GM18858 (cell line): ENCODE measurements around the gene PTGDR2.

Source experiments
- ATAC-seq: cut with Tn5 transposase; IDR thresholded peaks from one replicate; pipeline ENCODE4 v1.9.1; 2021; ENCODE audit not compliant: unreplicated experiment

PTGDR2 gene

GRCh38 chr11:60858731-60859464 lies 3.1 kb upstream of the PTGDR2 start:
- ATAC-seq: no peak

DNA sequence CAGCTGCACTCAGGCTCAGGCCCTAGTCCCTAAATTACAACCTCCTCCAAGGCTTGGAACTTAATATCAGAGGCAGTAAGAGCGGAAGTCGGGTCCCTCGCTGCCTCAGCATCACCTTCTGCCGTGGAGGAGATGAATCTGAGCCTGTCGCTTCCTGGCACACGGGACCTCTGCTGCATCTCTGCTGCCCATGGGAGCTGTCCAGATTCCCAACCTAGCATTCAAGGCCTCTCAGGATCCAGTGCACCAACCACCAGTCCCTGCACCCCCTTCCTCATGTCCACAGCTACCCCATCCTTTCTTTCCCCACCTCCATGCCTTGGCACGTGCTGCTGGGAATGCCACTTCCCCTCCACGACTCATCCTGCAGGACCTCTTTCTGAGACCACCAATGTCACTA lies 2.5 kb upstream of the PTGDR2 start:
- ATAC-seq: no peak

GRCh38 chr11:60857378-60858232 lies 1.9 kb upstream of the PTGDR2 start:
- no peak for ATAC-seq

GRCh38 chr11:60854847-60855725 lies 664 bp downstream of the PTGDR2 start:
- ATAC-seq: no peak

- ATAC-seq: no peak
These were observed 1.5 kb downstream of the PTGDR2 start for GRCh38 chr11:60854140-60854846.

DNA sequence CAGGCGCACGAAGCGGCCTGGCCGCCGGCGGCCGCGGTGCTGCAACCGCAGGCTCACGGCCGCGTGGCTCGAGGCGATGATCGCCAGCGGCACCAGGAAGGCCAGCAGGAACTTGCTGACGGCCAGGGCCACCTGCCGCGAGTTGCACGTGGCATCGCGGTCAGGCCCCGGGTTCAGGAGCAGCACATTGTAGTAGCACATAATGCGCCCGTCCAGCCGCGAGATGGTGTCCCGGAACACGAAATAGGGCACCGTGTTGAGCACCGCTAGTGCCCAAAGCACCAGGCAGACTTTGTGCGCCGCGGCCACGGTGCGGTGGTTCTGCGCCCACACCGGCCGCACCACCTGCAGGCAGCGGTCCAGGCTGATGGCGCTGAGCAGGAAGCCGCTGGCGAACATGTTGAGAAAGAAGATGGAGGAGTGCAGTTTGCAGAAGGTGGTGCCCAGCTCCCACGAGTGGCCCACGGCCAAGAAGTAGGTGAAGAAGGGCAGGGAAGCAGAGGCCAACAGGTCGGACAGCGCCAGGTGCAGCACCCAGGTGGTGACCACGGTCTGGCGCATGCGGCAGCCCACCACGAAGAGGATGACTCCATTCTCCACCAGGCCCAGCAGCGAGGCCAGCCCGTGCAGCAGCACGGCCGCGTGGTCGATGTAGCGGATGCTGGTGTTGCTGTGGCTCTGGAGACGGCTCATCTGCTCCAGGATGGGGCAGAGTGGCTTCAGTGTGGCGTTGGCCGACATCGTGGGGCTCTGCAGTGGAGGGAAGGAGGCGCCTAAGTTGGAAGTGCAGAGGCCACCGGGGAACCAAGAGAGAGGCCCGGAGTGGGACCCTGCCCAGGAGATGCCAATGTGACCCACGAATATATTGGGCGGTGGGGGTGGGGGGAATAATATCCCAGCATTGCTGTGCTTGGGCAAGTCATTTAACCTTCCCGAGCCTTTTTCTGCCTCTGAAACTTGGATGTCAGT lies 2.5 kb downstream of the PTGDR2 start:
- ATAC-seq: no peak

DNA sequence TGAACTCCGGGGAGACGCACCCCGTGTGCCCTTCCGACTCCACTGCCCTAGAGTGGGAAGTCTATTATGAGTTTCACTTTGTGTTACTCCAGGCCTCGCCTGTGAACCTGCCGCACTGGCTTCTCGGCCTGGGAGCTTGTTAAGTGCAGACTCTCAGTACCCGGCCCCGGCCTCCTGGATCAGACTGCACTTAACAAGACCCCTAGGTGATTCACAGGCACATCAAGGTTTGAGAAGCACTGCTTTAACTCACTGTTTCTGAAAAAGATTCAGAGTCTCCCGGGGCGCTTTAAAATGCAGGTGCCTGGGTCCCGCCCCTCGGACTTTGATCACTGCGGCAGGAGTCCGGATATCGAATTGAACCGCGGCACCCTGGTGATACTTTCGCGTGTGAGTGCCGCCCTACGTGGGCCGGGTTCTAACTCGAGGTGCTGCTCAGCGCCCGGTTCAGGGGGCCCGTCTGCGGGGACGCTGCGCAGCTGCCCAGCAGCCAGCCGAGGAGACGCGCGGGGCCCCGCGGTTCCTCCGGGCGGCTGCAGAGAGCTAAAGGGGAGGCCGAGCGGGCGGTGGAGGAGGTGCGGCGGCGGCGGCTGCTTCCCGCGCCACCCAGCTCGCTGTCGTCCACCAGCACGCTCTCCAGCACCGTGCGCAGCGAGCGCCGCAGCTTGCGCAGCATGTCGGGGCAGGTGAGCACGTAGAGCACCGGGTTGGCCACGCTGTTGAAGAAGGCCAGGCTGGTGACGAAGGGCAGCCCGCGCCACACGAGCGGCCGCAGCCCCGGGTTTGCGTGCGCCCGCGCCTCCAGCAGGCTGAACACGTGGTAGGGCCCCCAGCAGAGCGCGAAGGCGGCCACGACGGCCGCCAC lies 3.4 kb downstream of the PTGDR2 start:
- no peak for ATAC-seq

- no peak for ATAC-seq
These were observed 4.2 kb downstream of the PTGDR2 start for GRCh38 chr11:60851327-60852104.

DNA sequence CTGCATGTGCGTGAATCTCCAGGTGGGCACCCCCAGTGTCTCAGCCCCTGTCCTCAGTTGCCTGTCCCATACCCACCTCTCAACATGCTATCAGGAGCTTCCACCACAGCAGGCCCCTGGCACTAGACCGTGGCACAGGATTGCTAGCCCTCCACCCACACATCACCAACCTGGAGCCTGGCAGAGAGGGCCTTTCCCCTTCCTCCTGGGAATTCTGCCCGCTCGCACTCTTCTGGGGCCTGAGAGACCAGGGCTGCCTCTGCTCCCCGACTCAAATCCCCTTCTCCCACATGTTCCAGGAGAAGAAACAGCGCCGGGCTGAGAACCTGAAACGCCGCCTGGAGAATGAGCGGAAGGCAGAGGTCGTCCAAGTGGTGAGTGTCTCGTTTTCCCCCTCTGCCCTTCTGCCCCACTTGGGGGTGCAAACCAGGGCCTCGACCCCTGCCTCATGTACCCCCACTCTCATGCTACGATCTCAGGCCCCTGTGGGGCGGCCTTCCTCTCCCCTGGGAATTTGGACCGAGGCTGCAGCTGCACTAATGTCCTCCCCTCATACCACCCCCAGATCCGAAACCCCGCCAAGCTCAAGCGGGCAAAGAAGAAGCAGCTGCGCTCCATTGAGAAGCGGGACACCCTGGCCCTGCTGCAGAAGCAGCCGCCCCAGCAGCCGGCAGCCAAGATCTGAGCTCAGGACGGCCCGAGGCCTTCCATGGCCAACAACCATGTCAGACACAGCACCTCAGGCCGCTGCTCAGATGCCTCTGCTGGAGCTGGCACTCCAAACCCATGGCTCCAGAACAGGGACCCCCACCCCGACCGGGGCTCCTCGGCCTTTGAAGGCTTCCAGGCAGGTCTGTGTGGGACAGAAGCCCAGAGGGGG lies 5.9 kb downstream of the PTGDR2 start:
- no peak for ATAC-seq

DNA sequence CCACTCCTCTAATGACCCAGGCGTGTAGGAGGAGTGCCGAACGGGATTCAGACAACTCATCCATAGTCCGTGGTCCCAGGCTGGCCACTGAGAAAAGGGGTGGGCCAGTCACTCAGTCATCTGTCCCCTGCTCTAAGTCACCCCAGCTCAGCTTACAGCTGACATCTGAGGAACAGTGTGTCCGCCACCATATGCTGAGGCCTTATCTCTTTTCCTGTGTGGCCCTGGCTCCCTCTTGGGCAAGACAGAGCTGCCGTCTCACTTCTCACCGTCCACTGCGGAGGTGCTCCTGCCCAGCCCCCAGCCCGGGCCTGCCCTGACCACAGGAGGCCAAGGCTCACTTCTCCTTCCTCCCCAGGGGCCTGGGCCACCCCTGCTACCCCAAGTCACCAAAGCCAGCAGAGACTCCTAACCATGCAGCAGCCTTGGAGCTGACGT lies 7.0 kb downstream of the PTGDR2 start:
- no peak for ATAC-seq

DNA sequence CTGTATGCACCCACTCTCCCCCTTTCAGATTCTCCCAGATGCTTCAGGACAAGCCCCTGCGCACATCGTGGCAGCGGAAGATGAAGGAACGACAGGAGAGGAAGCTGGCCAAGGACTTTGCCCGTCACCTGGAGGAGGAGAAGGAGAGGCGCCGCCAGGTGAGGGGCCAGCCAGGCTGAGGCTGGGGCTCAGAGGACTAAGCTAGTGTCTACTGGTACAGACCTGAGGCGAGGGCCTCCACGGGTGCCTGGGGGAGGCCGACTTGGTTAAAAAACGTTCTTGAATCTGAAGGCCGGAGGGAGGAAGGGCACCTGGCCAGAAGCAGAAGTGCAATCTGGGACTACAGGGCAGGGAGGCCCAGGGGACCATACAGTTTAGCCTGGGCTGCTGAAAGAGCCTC lies 7.9 kb downstream of the PTGDR2 start:
- no peak for ATAC-seq

- ATAC-seq: no peak
These were observed 8.5 kb downstream of the PTGDR2 start for GRCh38 chr11:60847281-60847680.

- ATAC-seq: no peak
These were observed 10.4 kb downstream of the PTGDR2 start for GRCh38 chr11:60845338-60845737.

DNA sequence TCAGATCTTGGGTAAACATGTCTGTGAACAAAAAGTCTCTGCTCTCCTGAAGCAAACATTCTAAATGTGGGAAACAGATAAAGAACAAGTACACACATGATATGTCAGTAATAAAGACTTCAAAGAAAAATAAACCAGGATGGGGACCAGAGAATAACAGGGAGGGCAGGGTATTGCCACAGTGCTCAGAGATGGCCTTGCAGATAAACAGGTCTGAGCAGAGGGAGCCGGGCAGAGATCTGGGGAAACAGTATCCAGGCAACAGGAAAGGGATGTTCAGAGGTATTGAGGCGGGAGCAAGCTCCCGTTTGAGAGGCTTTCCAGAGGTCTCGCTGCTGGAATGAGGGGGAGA lies 10.9 kb downstream of the PTGDR2 start:
- no peak for ATAC-seq

GRCh38 chr11:60844045-60844869 lies 11.5 kb downstream of the PTGDR2 start:
- ATAC-seq: no peak
